Hematopoietic multipotent progenitor cell treated with erythropoietin and hydrocortisone succinate and interleukin-3 and kit ligand, for 4 days (in vitro differentiated cells): ENCODE results near the gene KRT7.
"Not testable (repeated sequence)": the region's sequence is repeated elsewhere in the genome, so short reads cannot be mapped to it uniquely, and the experiment has no call there.

Experiments used
- DNase-seq: peaks from one replicate; pipeline ENCODE4 v3.0.0-alpha.2; 2015

The KRT7 gene

GRCh38 chr12:52231305-52232202 is 1.5 kb upstream of the KRT7 start:
- no peak for DNase-seq

GRCh38 chr12:52232203-52232673 is 805 bp upstream of the KRT7 start:
- no peak for DNase-seq

GRCh38 chr12:52233462-52234207 is 592 bp downstream of the KRT7 start:
- no peak for DNase-seq

- no peak for DNase-seq
These were observed 1.3 kb downstream of the KRT7 start for GRCh38 chr12:52234223-52234810.

- DNase-seq = no peak
These were observed 2.1 kb downstream of the KRT7 start for GRCh38 chr12:52235001-52235764.

GRCh38 chr12:52235822-52236361 is 2.8 kb downstream of the KRT7 start:
- no peak for DNase-seq

- DNase-seq = no peak
These were observed 3.5 kb downstream of the KRT7 start for GRCh38 chr12:52236386-52237050.

- DNase-seq = no peak
These were observed 5.3 kb downstream of the KRT7 start for GRCh38 chr12:52238207-52238840.

- no peak for DNase-seq
These were observed 6.0 kb downstream of the KRT7 start for GRCh38 chr12:52238916-52239646.

GRCh38 chr12:52239767-52240166 is 6.7 kb downstream of the KRT7 start:
- no peak for DNase-seq

GRCh38 chr12:52240247-52240646 is 7.2 kb downstream of the KRT7 start:
- DNase-seq = not testable (repeated sequence)

- DNase-seq = no peak
These were observed 8.3 kb downstream of the KRT7 start for GRCh38 chr12:52241205-52241842.

- no peak for DNase-seq
These were observed 9.6 kb downstream of the KRT7 start for GRCh38 chr12:52242442-52243258.

- DNase-seq = no peak
These were observed 10.3 kb downstream of the KRT7 start for GRCh38 chr12:52243259-52243855.

- peak; percentile 75 for DNase-seq
These were observed 11.0 kb downstream of the KRT7 start for GRCh38 chr12:52243856-52244614.

GRCh38 chr12:52244615-52244994 is 11.6 kb downstream of the KRT7 start:
- DNase-seq = no peak

- no peak for DNase-seq
These were observed 12.4 kb downstream of the KRT7 start for GRCh38 chr12:52245259-52245961.
